Smooth muscle cell (in vitro differentiated cells): ENCODE measurements around the gene PIH1D1. TPM values are rescaled to one million over a fixed set of nuclear protein-coding genes. Genes with fewer than 3 reads are reported as not detected.

Experiments
- DNase-seq: peaks from one replicate; lab custom pipeline; 2025; ENCODE audit not compliant: unreplicated experiment; lab: John Stamatoyannopoulos, UW
- H2AFZ ChIP-seq: fragments of 200-600 bp; sonication (generic); 2 replicates; pipeline ENCODE4 v1.6.0; 2016; ENCODE audit warnings: antibody characterized with exemption, low read depth, mild to moderate bottlenecking
- H3F3A ChIP-seq: fragments of 200-600 bp; sonication (generic); 2 replicates; pipeline ENCODE4 v1.6.0; 2017; ENCODE audit warnings: antibody characterized with exemption, low read depth
- H3K27ac ChIP-seq: fragments of 200-600 bp; sonication (generic); 2 replicates; pipeline ENCODE4 v1.5.1; 2016; ENCODE audit warnings: low read depth, mild to moderate bottlenecking
- H3K27me3 ChIP-seq: fragments of 200-600 bp; sonication (generic); 2 replicates; pipeline ENCODE4 v1.6.1; 2016; ENCODE audit warnings: low read depth, mild to moderate bottlenecking
- H3K36me3 ChIP-seq: fragments of 200-600 bp; sonication (generic); 2 replicates; pipeline ENCODE4 v1.5.1; 2016; ENCODE audit warnings: low read depth
- H3K4me1 ChIP-seq: fragments of 200-600 bp; sonication (generic); 2 replicates; pipeline ENCODE4 v1.5.1; 2016; ENCODE audit warnings: low read depth
- H3K4me2 ChIP-seq: fragments of 200-600 bp; sonication (generic); 2 replicates; pipeline ENCODE4 v1.6.0; 2016; ENCODE audit warnings: mild to moderate bottlenecking
- H3K4me3 ChIP-seq: fragments of 200-600 bp; sonication (generic); 2 replicates; pipeline ENCODE4 v1.5.1; 2016; ENCODE audit warnings: mild to moderate bottlenecking
- H3K79me2 ChIP-seq: fragments of 200-600 bp; sonication (generic); 2 replicates; pipeline ENCODE4 v1.6.0; 2016; ENCODE audit warnings: low read depth, mild to moderate bottlenecking
- H3K9ac ChIP-seq: fragments of 200-600 bp; sonication (generic); 2 replicates; pipeline ENCODE4 v1.6.0; 2016; ENCODE audit warnings: low read depth
- H3K9me3 ChIP-seq: fragments of 200-600 bp; sonication (generic); replicated peaks from 2 replicates; pipeline ENCODE4 v1.5.1; 2016; ENCODE audit warnings: low read depth
- H4K20me1 ChIP-seq: fragments of 200-600 bp; sonication (generic); 2 replicates; pipeline ENCODE4 v1.6.0; 2016; ENCODE audit warnings: low read depth
- CTCF ChIP-seq: fragments of 200-600 bp; sonication (generic); IDR thresholded peaks from 2 replicates; pipeline ENCODE4 v1.5.1; 2017; ENCODE audit warnings: borderline replicate concordance, mild to moderate bottlenecking, antibody characterized with exemption; ENCODE audit not compliant: insufficient read depth, poor library complexity, severe bottlenecking
- WGBS: methylation state at CpG from one replicate; pipeline ENCODE4 v1.1.7; 2016; ENCODE audit warnings: low lambda C conversion rate; 5-methylcytosine and 5-hydroxymethylcytosine counted together
- polyA plus RNA-seq: library from polyadenylated mRNA; unstranded; fragments of >200 nt; fragmentation: Nextera tagmentation; extraction: Ambion mirVana; gene quantifications from 2 replicates; pipeline ENCODE4 v1.2.1, GENCODE V29; 2016
- total RNA-seq: library from RNA; depleted of rRNA; stranded (reverse); fragments of >200 nt; gene quantifications from 2 replicates; pipeline ENCODE4 v1.2.3, GENCODE V29; 2014

PIH1D1 gene
- total and polyA plus RNA-seq, 2 experiments from 2014 or later = 77.1 to 89.8 TPM

- Histone ChIP-seq H3F3A (no peaks in the 10 kb centered on the region), H3K27me3 (no peaks in the 10 kb centered on the region), H2AFZ (no peak overlapping the region), H3K9me3 (no peaks in the 10 kb centered on the region), H3K4me3 (no peak overlapping the region), H3K9ac (no peak overlapping the region), H3K27ac (peak overlapping the region; percentile 8), H3K4me2 (no peak overlapping the region), H4K20me1 (no peaks in the 10 kb centered on the region), H3K36me3 (no peaks in the 10 kb centered on the region), H3K79me2 (no peaks in the 10 kb centered on the region), H3K4me1 (peaks cover 8% of the 10 kb centered on the region)
- DNase-seq = no peak
- 87% methylated on average over 5 of the region's 5 CpGs for WGBS
- no peak for TF ChIP-seq CTCF
Measured at GRCh38 chr19:49458567-49458903, 6.9 kb upstream of the PIH1D1 start.

DNA sequence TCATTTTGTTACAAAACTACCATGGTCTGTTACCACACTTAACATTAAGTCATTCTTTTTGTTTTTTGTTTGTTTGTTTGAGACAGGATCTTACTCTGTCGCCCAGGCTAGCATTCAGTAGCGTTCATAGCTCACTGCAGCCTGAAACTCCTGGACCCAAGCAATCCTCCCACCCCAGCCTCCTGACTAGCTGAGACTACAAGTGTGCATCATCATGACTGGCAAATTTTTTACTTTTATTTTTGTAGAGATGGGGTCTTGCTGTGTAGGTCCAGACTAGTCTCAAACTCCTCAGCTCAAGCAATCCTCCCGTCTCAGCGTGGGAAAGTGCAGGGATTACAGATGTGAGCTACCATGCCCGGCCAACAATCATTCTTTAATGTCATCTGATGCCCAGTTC is 4.7 kb upstream of the PIH1D1 start:
- H3K9ac ChIP-seq = no peak overlapping the region

DNA sequence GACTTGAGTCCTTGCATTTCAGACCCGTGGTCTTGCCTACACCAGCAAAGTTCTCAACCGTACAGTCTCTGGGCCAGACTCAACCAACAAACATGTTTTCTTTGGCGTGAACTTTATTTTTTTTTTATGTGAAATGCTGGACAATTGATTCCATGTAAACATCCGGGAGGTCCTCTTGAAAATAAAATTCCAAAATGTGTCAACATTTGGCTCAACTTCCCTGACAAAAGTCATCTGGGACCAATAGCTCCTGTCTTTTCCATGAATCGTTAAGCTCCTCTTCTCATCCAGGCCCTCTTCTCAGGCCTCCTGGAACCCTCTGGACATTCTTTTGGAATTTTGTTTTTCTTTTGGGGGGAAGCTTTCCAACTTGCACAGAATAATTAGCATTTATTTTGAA is 4.2 kb upstream of the PIH1D1 start:
- no peak overlapping the region for H3K4me2 ChIP-seq

More for the DNA sequence above, 4.7 kb upstream of the PIH1D1 start:
- H4K20me1 ChIP-seq = no peaks in the 10 kb centered on the region
- 96% methylated on average over 5 of the region's 5 CpGs for WGBS
- no peak for DNase-seq
- no peaks in the 10 kb centered on the region for H3K36me3 ChIP-seq
- H2AFZ ChIP-seq = no peak overlapping the region
- no peak overlapping the region for H3K27ac ChIP-seq
- no peaks in the 10 kb centered on the region for H3F3A ChIP-seq
- H3K9me3 ChIP-seq = no peaks in the 10 kb centered on the region
- H3K4me1 ChIP-seq = peaks cover 8% of the 10 kb centered on the region
- no peaks in the 10 kb centered on the region for H3K27me3 ChIP-seq
- H3K4me3 ChIP-seq = no peak overlapping the region
- no peak overlapping the region for H3K4me2 ChIP-seq
- no peaks in the 10 kb centered on the region for H3K79me2 ChIP-seq
- no peak for TF ChIP-seq CTCF

More for the DNA sequence above, 4.2 kb upstream of the PIH1D1 start:
- peaks cover 9% of the 10 kb centered on the region for H3K4me1 ChIP-seq
- no peaks in the 10 kb centered on the region for H3F3A ChIP-seq
- no peak for DNase-seq
- WGBS = 95% methylated on average over 5 of the region's 5 CpGs
- H3K79me2 ChIP-seq = no peaks in the 10 kb centered on the region
- H3K4me3 ChIP-seq = no peak overlapping the region
- no peak overlapping the region for H2AFZ ChIP-seq
- H3K27ac ChIP-seq = no peak overlapping the region
- no peaks in the 10 kb centered on the region for H3K9me3 ChIP-seq
- H4K20me1 ChIP-seq = no peaks in the 10 kb centered on the region
- TF ChIP-seq CTCF = no peak
- no peak overlapping the region for H3K9ac ChIP-seq
- H3K27me3 ChIP-seq = no peaks in the 10 kb centered on the region
- H3K36me3 ChIP-seq = no peaks in the 10 kb centered on the region
